ENCODE data around the gene HIBCH. TPM values are rescaled to one million over a fixed set of nuclear protein-coding genes. Genes with fewer than 3 reads are reported as not detected.
"Not testable (repeated sequence)": the region's sequence is repeated elsewhere in the genome, so short reads cannot be mapped to it uniquely, and the experiment has no call there.

Gene HIBCH
- total RNA-seq, 1 donor from 2014 or later, result 33.7 TPM

DNA sequence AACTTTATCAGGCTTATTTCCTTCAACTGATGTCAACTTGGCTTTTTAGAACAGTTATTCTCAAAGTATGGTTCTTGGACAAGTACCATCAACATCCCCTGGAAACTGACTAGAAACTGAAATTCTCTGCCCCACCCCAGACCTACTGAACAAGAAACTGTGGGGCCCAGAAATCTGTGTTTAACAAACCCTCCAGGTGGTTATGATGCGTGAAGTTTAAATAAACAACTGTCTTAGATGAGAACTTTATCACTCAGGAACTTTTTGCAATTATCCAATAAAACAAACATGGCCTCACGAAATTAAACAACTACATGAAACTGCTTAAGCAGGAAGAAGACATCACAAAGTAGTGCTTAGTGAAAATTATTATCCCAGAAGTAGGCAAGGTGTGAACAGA is 4.4 kb downstream of the HIBCH start:
- TF ChIP-seq, protein P1, sequence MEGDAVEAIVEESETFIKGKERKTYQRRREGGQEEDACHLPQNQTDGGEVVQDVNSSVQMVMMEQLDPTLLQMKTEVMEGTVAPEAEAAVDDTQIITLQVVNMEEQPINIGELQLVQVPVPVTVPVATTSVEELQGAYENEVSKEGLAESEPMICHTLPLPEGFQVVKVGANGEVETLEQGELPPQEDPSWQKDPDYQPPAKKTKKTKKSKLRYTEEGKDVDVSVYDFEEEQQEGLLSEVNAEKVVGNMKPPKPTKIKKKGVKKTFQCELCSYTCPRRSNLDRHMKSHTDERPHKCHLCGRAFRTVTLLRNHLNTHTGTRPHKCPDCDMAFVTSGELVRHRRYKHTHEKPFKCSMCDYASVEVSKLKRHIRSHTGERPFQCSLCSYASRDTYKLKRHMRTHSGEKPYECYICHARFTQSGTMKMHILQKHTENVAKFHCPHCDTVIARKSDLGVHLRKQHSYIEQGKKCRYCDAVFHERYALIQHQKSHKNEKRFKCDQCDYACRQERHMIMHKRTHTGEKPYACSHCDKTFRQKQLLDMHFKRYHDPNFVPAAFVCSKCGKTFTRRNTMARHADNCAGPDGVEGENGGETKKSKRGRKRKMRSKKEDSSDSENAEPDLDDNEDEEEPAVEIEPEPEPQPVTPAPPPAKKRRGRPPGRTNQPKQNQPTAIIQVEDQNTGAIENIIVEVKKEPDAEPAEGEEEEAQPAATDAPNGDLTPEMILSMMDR (conservative IDR thresholded peaks at IDR 0.05), result no peak
- H3K27me3 Mint-ChIP-seq (ENCODE audit: low read depth), result no peaks in the 10 kb centered on the region
- peaks cover 29% of the 10 kb centered on the region for H3K4me1 Mint-ChIP-seq
- no peaks in the 10 kb centered on the region for H3K9me3 Mint-ChIP-seq
- DNase-seq (ENCODE audit: low read depth, low spot score), result no peak
- H3K4me3 Mint-ChIP-seq, result no peak overlapping the region
- no peaks in the 10 kb centered on the region for H3K36me3 Mint-ChIP-seq (ENCODE audit: low read depth)
- H3K27ac Mint-ChIP-seq (ENCODE audit: unreplicated experiment), result no peak overlapping the region

DNA sequence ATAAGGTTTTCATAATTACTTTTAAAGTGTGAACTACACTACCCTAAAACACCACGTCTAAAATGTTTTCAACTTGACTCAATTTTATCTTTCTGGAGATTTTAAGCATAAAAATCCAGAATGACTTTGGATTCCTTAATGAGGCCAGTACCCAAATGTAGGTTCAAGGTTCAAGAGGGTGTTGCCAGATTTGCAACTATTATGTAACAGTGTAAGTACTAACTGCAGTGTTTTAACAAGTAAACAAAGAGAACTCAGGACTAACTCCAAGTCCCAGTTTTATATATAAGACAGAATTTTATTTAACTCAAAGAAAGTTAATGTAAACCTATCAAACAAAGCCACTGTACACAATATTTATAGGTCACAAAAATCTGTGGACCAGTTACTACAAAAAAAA is 5.7 kb downstream of the HIBCH start:
- TF ChIP-seq, protein P1 (conservative IDR thresholded peaks at IDR 0.05), result no peak
- no peaks in the 10 kb centered on the region for H3K27me3 Mint-ChIP-seq (ENCODE audit: low read depth)
- H3K4me3 Mint-ChIP-seq, result no peak overlapping the region
- no peak overlapping the region for H3K27ac Mint-ChIP-seq (ENCODE audit: unreplicated experiment)
- H3K4me1 Mint-ChIP-seq, result peaks cover 23% of the 10 kb centered on the region
- peaks cover 3% of the 10 kb centered on the region for H3K36me3 Mint-ChIP-seq (ENCODE audit: low read depth)
- no peak for DNase-seq (ENCODE audit: low read depth, low spot score)
- H3K9me3 Mint-ChIP-seq, result no peaks in the 10 kb centered on the region

DNA sequence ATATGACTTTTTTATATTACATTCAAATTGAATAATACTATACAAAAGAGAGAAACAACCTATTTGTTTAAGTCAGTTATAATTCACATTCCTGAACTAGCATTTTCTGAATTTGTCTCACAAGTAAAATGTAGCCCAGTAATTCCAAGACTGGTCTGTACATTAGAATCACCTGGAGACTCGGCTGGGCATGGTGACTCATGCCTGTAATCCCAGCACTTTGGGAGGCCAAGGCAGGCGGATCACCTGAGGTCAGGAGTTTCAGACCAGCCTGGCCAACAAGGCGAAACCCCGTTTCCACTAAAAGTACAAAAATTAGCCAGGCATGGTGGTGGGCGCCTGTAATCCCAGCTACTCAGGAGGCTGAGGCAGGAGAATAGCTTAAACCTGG is 7.0 kb downstream of the HIBCH start:
- H3K27me3 Mint-ChIP-seq (ENCODE audit: low read depth); H3K4me3 Mint-ChIP-seq; H3K36me3 Mint-ChIP-seq (ENCODE audit: low read depth); H3K27ac Mint-ChIP-seq (ENCODE audit: unreplicated experiment); H3K9me3 Mint-ChIP-seq; DNase-seq (ENCODE audit: low read depth, low spot score): not testable (repeated sequence)
- peaks cover 17% of the 10 kb centered on the region for H3K4me1 Mint-ChIP-seq

DNA sequence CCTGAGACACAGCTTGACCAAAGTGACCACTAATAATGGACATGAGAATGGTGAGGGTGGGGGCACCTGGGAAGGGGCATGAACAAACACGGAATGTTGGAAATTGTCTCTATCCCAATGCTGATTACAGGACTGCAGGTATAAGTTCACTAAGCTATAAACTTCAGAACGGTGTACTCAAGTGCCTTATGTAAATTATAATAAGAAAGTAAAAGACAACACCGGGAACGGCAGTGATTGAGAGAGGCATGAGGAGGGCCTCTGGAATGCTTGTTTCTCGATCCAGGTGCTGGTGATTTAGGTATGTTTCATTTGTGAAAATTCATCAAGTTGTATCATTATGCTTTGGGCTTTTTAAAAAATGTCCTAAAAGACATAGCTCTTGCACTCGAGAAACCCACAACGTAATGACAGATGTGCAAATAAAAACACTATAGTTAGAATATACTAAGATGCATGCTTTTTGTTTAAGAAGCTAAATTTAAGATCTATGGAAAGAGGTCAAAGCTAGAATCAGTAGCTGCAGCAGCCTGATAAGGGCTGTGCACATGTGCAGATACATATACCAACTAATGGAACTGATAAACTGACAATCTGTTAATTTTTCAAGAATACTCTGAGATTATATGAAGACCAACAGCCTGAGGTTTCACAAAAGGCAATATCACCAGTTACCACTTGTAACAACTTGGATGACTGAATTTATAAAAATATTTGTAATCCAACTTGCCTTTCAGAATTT is 7.6 kb downstream of the HIBCH start:
- H3K4me1 Mint-ChIP-seq, result peaks cover 11% of the 10 kb centered on the region
- no peak overlapping the region for H3K27ac Mint-ChIP-seq (ENCODE audit: unreplicated experiment)
- H3K36me3 Mint-ChIP-seq (ENCODE audit: low read depth), result peaks cover 9% of the 10 kb centered on the region
- TF ChIP-seq, protein P1 (conservative IDR thresholded peaks at IDR 0.05), result no peak
- H3K9me3 Mint-ChIP-seq, result no peaks in the 10 kb centered on the region
- H3K27me3 Mint-ChIP-seq (ENCODE audit: low read depth), result no peaks in the 10 kb centered on the region
- no peak overlapping the region for H3K4me3 Mint-ChIP-seq
- DNase-seq (ENCODE audit: low read depth, low spot score), result no peak

- Mint-ChIP-seq H3K4me1 (no peaks in the 10 kb centered on the region), H3K36me3 (ENCODE audit: low read depth) (peaks cover 10% of the 10 kb centered on the region)
Measured at GRCh38 chr2:190308031-190308430, 11.6 kb downstream of the HIBCH start.

GRCh38 chr2:190304404-190304803 is 15.2 kb downstream of the HIBCH start:
- peaks cover 6% of the 10 kb centered on the region for H3K4me1 Mint-ChIP-seq
- no peak overlapping the region for H3K4me3 Mint-ChIP-seq
- DNase-seq (ENCODE audit: low read depth, low spot score), result no peak
- no peaks in the 10 kb centered on the region for H3K27me3 Mint-ChIP-seq (ENCODE audit: low read depth)
- H3K36me3 Mint-ChIP-seq (ENCODE audit: low read depth), result peaks cover 29% of the 10 kb centered on the region
- no peak overlapping the region for H3K27ac Mint-ChIP-seq (ENCODE audit: unreplicated experiment)
- TF ChIP-seq, protein P1 (conservative IDR thresholded peaks at IDR 0.05), result no peak
- H3K9me3 Mint-ChIP-seq, result peaks cover 6% of the 10 kb centered on the region

More at GRCh38 chr2:190308031-190308430, 11.6 kb downstream of the HIBCH start:
- Mint-ChIP-seq H3K27ac (ENCODE audit: unreplicated experiment) (no peak overlapping the region), H3K9me3 (no peaks in the 10 kb centered on the region), H3K27me3 (ENCODE audit: low read depth) (no peaks in the 10 kb centered on the region), H3K4me3 (no peak overlapping the region)
- TF ChIP-seq, protein P1 (conservative IDR thresholded peaks at IDR 0.05), result no peak
- no peak for DNase-seq (ENCODE audit: low read depth, low spot score)

Measured in neural crest cell (in vitro differentiated cells).